ENCODE data around the gene PROM1.

GRCh38 chr4:16051132-16051531 lies 32.7 kb downstream of the PROM1 start:
- TF ChIP-seq CTCF (IDR thresholded peaks at IDR 0.05; ENCODE audit: low read length) (no peak), EZH2 (optimal IDR thresholded peaks at IDR 0.05; ENCODE audit: low read depth, low read length) (no peak), EZH2phosphoT487 (IDR thresholded peaks at IDR 0.05; ENCODE audit: low read length) (no peak)
